Glutamatergic neuron (in vitro differentiated cells): ENCODE results near the gene MED12L. TPM values are rescaled to one million over a fixed set of nuclear protein-coding genes. Genes with fewer than 3 reads are reported as not detected.
A peak's percentile ranks its signal among the peaks of the same experiment; 100 is the strongest.
"Not testable (repeated sequence)": the region's sequence is repeated elsewhere in the genome, so short reads cannot be mapped to it uniquely, and the experiment has no call there.

ENCODE experiments used
- DNase-seq: peaks from one replicate; pipeline ENCODE4 v3.0.0; 2022
- H3K27ac Mint-ChIP-seq: one replicate; pipeline ENCODE4 v1.8.0; 2020; ENCODE audit warnings: mild to moderate bottlenecking, mixed read lengths, inconsistent platforms; ENCODE audit not compliant: unreplicated experiment
- H3K27me3 Mint-ChIP-seq: one replicate; pipeline ENCODE4 v1.8.0; 2020; ENCODE audit warnings: mild to moderate bottlenecking, moderate library complexity, mixed read lengths, inconsistent platforms; ENCODE audit not compliant: unreplicated experiment
- H3K36me3 Mint-ChIP-seq: one replicate; pipeline ENCODE4 v1.8.0; 2020; ENCODE audit warnings: mild to moderate bottlenecking, mixed read lengths, inconsistent platforms; ENCODE audit not compliant: unreplicated experiment
- H3K4me1 Mint-ChIP-seq: one replicate; pipeline ENCODE4 v1.8.0; 2020; ENCODE audit warnings: mild to moderate bottlenecking, low read depth, mixed read lengths, inconsistent platforms; ENCODE audit not compliant: unreplicated experiment
- H3K4me3 Mint-ChIP-seq: one replicate; pipeline ENCODE4 v1.8.0; 2020; ENCODE audit warnings: mild to moderate bottlenecking, mixed read lengths, inconsistent platforms; ENCODE audit not compliant: unreplicated experiment
- H3K9me3 Mint-ChIP-seq: one replicate; pipeline ENCODE4 v1.8.0; 2020; ENCODE audit warnings: mild to moderate bottlenecking, moderate library complexity, mixed read lengths, inconsistent platforms; ENCODE audit not compliant: unreplicated experiment
- CTCF ChIP-seq: fragments of 200-600 bp; sonication (generic); IDR thresholded peaks from one replicate; pipeline ENCODE4 v1.5.0; 2021; ENCODE audit not compliant: partially characterized antibody, unreplicated experiment
- total RNA-seq: library from RNA; stranded (reverse); fragmentation: NEBNext Ultra II Directional; extraction: Animal tissue kit (Norgen Biotek cat#: 25700); gene quantifications from one replicate; pipeline ENCODE4 v1.2.1, GENCODE V29; 2021; ENCODE audit not compliant: unreplicated experiment

MED12L gene
- total RNA-seq, 1 donor from 2014 or later, result 7.8 TPM

GRCh38 chr3:151074256-151074655 is 11.2 kb upstream of the MED12L start:
- no peak overlapping the region for H3K27ac Mint-ChIP-seq
- peaks cover 2% of the 10 kb centered on the region for H3K9me3 Mint-ChIP-seq
- TF ChIP-seq CTCF, result no peak

GRCh38 chr3:151075869-151076562 is 9.4 kb upstream of the MED12L start:
- H3K36me3 Mint-ChIP-seq, result no peaks in the 10 kb centered on the region
- peaks cover 2% of the 10 kb centered on the region for H3K9me3 Mint-ChIP-seq
- H3K4me1 Mint-ChIP-seq, result no peaks in the 10 kb centered on the region
- peak; percentile 18 for DNase-seq
- no peaks in the 10 kb centered on the region for H3K27me3 Mint-ChIP-seq
- no peak for TF ChIP-seq CTCF
- H3K27ac Mint-ChIP-seq, result no peak overlapping the region
- no peak overlapping the region for H3K4me3 Mint-ChIP-seq

More at GRCh38 chr3:151074256-151074655, 11.2 kb upstream of the MED12L start:
- Mint-ChIP-seq H3K4me1 (no peaks in the 10 kb centered on the region), H3K27me3 (no peaks in the 10 kb centered on the region), H3K4me3 (no peak overlapping the region), H3K36me3 (no peaks in the 10 kb centered on the region)
- DNase-seq, result no peak

- no peak for DNase-seq
- Mint-ChIP-seq H3K9me3 (peaks cover 2% of the 10 kb centered on the region), H3K36me3 (no peaks in the 10 kb centered on the region), H3K4me3 (no peak overlapping the region), H3K27me3 (no peaks in the 10 kb centered on the region), H3K4me1 (no peaks in the 10 kb centered on the region), H3K27ac (no peak overlapping the region)
- no peak for TF ChIP-seq CTCF
These were observed 8.8 kb upstream of the MED12L start for GRCh38 chr3:151076626-151077025.

GRCh38 chr3:151081082-151081481 is 4.4 kb upstream of the MED12L start:
- H3K9me3 Mint-ChIP-seq, H3K4me1 Mint-ChIP-seq, H3K27ac Mint-ChIP-seq, H3K27me3 Mint-ChIP-seq, DNase-seq, H3K36me3 Mint-ChIP-seq, H3K4me3 Mint-ChIP-seq: not testable (repeated sequence)

GRCh38 chr3:151082880-151083838 is 2.3 kb upstream of the MED12L start:
- Mint-ChIP-seq H3K9me3 (peaks cover 3% of the 10 kb centered on the region), H3K4me3 (no peak overlapping the region), H3K4me1 (peaks cover 2% of the 10 kb centered on the region), H3K27me3 (peaks cover 6% of the 10 kb centered on the region), H3K36me3 (peaks cover 5% of the 10 kb centered on the region), H3K27ac (no peak overlapping the region)
- no peak for DNase-seq
- no peak for TF ChIP-seq CTCF
